GM12878 (cell line): Measurements from ENCODE around the gene ZNF19. TPM values are rescaled to one million over a fixed set of nuclear protein-coding genes. Genes with fewer than 3 reads are reported as not detected.

ENCODE experiments used
- ATAC-seq: fragments of 200-7000 bp; cut with Tn5 transposase; 3 replicates; pipeline ENCODE4 v1.9.1; 2020; ENCODE audit warnings: mild to moderate bottlenecking, moderate library complexity
- BruUV-seq: library from RNA; stranded (reverse); fragments of 400-500 nt; replicated peaks from 2 replicates; lab custom pipeline; 2021; lab: Mats Ljungman, UMichigan
- CTCF ChIA-PET: fragments of 300-600 bp; sonication (Branson Sonifier 250); formaldehyde crosslinking; extraction: SDS; loops from one replicate; lab custom pipeline; 2021; ENCODE audit warnings: inconsistent platforms; lab: Yijun Ruan, JAX
- POLR2A ChIA-PET: fragments of 350-600 bp; formaldehyde crosslinking; extraction: SDS; loops from one replicate; lab custom pipeline; 2021; ENCODE audit warnings: inconsistent platforms; lab: Charles Lee
- RAD21 ChIA-PET: fragments of 300-600 bp; sonication (Branson Sonifier 250); formaldehyde crosslinking; loops from one replicate; lab custom pipeline; 2023; ENCODE audit warnings: antibody characterized with exemption; ENCODE audit not compliant: unreplicated experiment; lab: Charles Lee
- SMC1A ChIA-PET: fragments of 300-600 bp; sonication (Branson Sonifier 250); formaldehyde crosslinking; loops from one replicate; lab custom pipeline; 2023; ENCODE audit not compliant: unreplicated experiment, uncharacterized antibody; lab: Charles Lee
- DNase-seq: peaks from one replicate; pipeline ENCODE4 v3.0.0-alpha.2; 2011; ENCODE audit warnings: low read depth, low spot score
- FAIRE-seq: peaks from 3 replicates; lab custom pipeline; 2011; peaks lifted over from hg19 to GRCh38; lab: Jason Lieb, UNC
- H2AFZ ChIP-seq: 2 replicates; pipeline ENCODE4 v1.6.0; 2011; ENCODE audit warnings: low read depth, low read length, control low read depth; ENCODE audit not compliant: control insufficient read depth
- H3K27ac ChIP-seq: 2 replicates; pipeline ENCODE4 v1.5.1; 2011; ENCODE audit warnings: control low read depth; ENCODE audit not compliant: control insufficient read depth, insufficient read depth
- H3K27me3 ChIP-seq, 2 experiments: replicated peaks in 1 of 2; 2 replicates each; pipeline versions ENCODE4 v1.6.0 to v1.6.1; 2011; ENCODE audit warnings: low read length in 1 of 2; ENCODE audit not compliant: control insufficient read depth in 2 of 2, insufficient read depth in 2 of 2
- H3K36me3 ChIP-seq, 2 experiments: 2 replicates each; pipeline ENCODE4 v1.5.1; 2011; ENCODE audit warnings: low read length in 1 of 2; ENCODE audit not compliant: control insufficient read depth in 2 of 2, insufficient read depth in 2 of 2
- H3K4me1 ChIP-seq: 2 replicates; pipeline ENCODE4 v1.6.1; 2011; ENCODE audit warnings: mild to moderate bottlenecking, low read length, moderate library complexity, mixed read lengths; ENCODE audit not compliant: control insufficient read depth, insufficient read depth
- H3K4me2 ChIP-seq: 2 replicates; pipeline ENCODE4 v1.6.0; 2011; ENCODE audit warnings: control low read depth; ENCODE audit not compliant: control insufficient read depth, insufficient read depth
- H3K4me3 ChIP-seq: fragments of 200-600 bp; sonication (generic); 2 replicates; pipeline ENCODE4 v1.5.1; 2016
- H3K79me2 ChIP-seq: 2 replicates; pipeline ENCODE4 v1.6.0; 2011; ENCODE audit warnings: low read length; ENCODE audit not compliant: control insufficient read depth, insufficient read depth
- H3K9ac ChIP-seq: 2 replicates; pipeline ENCODE4 v1.8.0; 2011; ENCODE audit warnings: low read length, control low read depth, mixed read lengths; ENCODE audit not compliant: control insufficient read depth, insufficient read depth
- H3K9me3 ChIP-seq: replicated peaks from 3 replicates; pipeline ENCODE4 v1.5.1; 2011; ENCODE audit warnings: mild to moderate bottlenecking, low read length; ENCODE audit not compliant: control insufficient read depth, insufficient read depth
- H4K20me1 ChIP-seq: 2 replicates; pipeline ENCODE4 v1.6.0; 2011; ENCODE audit not compliant: control insufficient read depth, insufficient read depth
- ATF7 ChIP-seq: fragments of 450-650 bp; IDR thresholded peaks from 2 replicates; pipeline ENCODE4 v1.6.1; 2016; ENCODE audit warnings: low read depth, mild to moderate bottlenecking
- BACH1 ChIP-seq: fragments of 450-650 bp; IDR thresholded peaks from 2 replicates; pipeline ENCODE4 v1.6.1; 2017; ENCODE audit warnings: mild to moderate bottlenecking, borderline replicate concordance
- CHD1 ChIP-seq: IDR thresholded peaks from 2 replicates; pipeline ENCODE4 v1.6.1; 2012; ENCODE audit warnings: low read depth, low read length, improper control_type of control experiment
- EZH2 ChIP-seq: IDR thresholded peaks from 2 replicates; pipeline ENCODE4 v1.6.1; 2012; ENCODE audit warnings: low read depth, mild to moderate bottlenecking, control low read depth, inconsistent platforms, low read length, borderline replicate concordance; ENCODE audit not compliant: control insufficient read depth
- HDGF ChIP-seq: fragments of 450-650 bp; IDR thresholded peaks from 2 replicates; pipeline ENCODE4 v1.6.1; 2016; ENCODE audit warnings: antibody characterized with exemption
- JUNB ChIP-seq: IDR thresholded peaks from 2 replicates; pipeline ENCODE4 v1.6.1; 2016; ENCODE audit warnings: antibody characterized with exemption, mild to moderate bottlenecking
- POLR2AphosphoS5 ChIP-seq: IDR thresholded peaks from 2 replicates; pipeline ENCODE4 v1.6.1; 2011; ENCODE audit warnings: mild to moderate bottlenecking, low read length, inconsistent platforms
- RAD51 ChIP-seq: fragments of 450-650 bp; IDR thresholded peaks from 2 replicates; pipeline ENCODE4 v1.6.1; 2016; ENCODE audit warnings: moderate library complexity, mild to moderate bottlenecking, inconsistent platforms
- RCOR1 ChIP-seq: conservative IDR thresholded peaks from 2 replicates; pipeline ENCODE4 v1.6.1; 2012; ENCODE audit warnings: low read depth, low read length, improper control_type of control experiment
- SIX5 ChIP-seq: IDR thresholded peaks from 2 replicates; pipeline ENCODE4 v1.6.1; 2011; ENCODE audit warnings: mild to moderate bottlenecking, low read depth, low read length, moderate library complexity; ENCODE audit not compliant: severe bottlenecking
- SMC3 ChIP-seq: IDR thresholded peaks from 2 replicates; pipeline ENCODE4 v1.6.1; 2011; ENCODE audit warnings: low read length, improper control_type of control experiment, borderline replicate concordance
- SRF ChIP-seq, 2 experiments: IDR thresholded peaks; 2 replicates each; pipeline ENCODE4 v1.6.1; 2011; ENCODE audit warnings: low read depth in 2 of 2, low read length in 2 of 2, mild to moderate bottlenecking in 1 of 2, moderate library complexity in 1 of 2
- STAT3 ChIP-seq: IDR thresholded peaks from 2 replicates; pipeline ENCODE4 v1.6.1; 2011; ENCODE audit warnings: low read depth, low read length, improper control_type of control experiment
- WGBS: methylation state at CpG from one replicate; pipeline ENCODE4 v1.1.6; 2016; ENCODE audit warnings: low lambda C conversion rate; ENCODE audit not compliant: insufficient replicate concordance, insufficient coverage; ENCODE audit errors: missing lambda C conversion rate; 5-methylcytosine and 5-hydroxymethylcytosine counted together
- in situ Hi-C: fragments of 300-500 bp; cut with MboI; formaldehyde crosslinking; loops from 9 replicates; pipeline ENCODE4 v1.14.3; 2018; ENCODE audit warnings: mixed read lengths
- intact Hi-C: fragments of 100-400 bp; cut with micrococcal nuclease; formaldehyde crosslinking; loops from one replicate; pipeline ENCODE4 v1.14.2; 2022; ENCODE audit not compliant: unreplicated experiment
- polyA plus RNA-seq, 11 experiments: library from polyadenylated mRNA; depleted of rRNA in 4 of 11; unstranded in 6 of 11; stranded (reverse) in 5 of 11; fragments of >200 nt; fragmentation: Nextera tagmentation in 4 of 11; fragmentation: Illumina TruSeq in 1 of 11; extraction: Ambion mirVana in 4 of 11; extraction: Trizol in 1 of 11; gene quantifications; 1 replicate in 1 of 11; 2 replicates in 10 of 11; pipeline versions ENCODE4 v1.2.1 to v1.2.3, GENCODE V29; 2011 to 2016; ENCODE audit warnings: inconsistent platforms in 2 of 11, missing spikeins in 2 of 11, low read depth in 1 of 11
- total RNA-seq, 4 experiments: library from RNA; depleted of rRNA in 3 of 4; stranded (reverse); fragments of >200 nt in 3 of 4; fragmentation: Illumina TruSeq in 1 of 4; extraction: Trizol in 1 of 4; gene quantifications; 2 replicates each; pipeline versions ENCODE4 v1.2.1 to v1.2.3, GENCODE V29; 2013 to 2021
- TF ChIP-seq, protein P1 (sequence below): fragments of 450-650 bp; IDR thresholded peaks from 2 replicates; pipeline ENCODE4 v1.6.1; 2017; ENCODE audit warnings: mild to moderate bottlenecking
- TF ChIP-seq, protein P2 (sequence below): IDR thresholded peaks from 2 replicates; pipeline ENCODE4 v1.6.1; 2012; ENCODE audit warnings: low read depth, low read length, improper control_type of control experiment
- TF ChIP-seq, protein P3 (sequence below): IDR thresholded peaks from 2 replicates; pipeline ENCODE4 v1.6.1; 2012; ENCODE audit warnings: low read depth, low read length, improper control_type of control experiment

The ZNF19 gene
- total and polyA plus RNA-seq, 10 of the 15 experiments (the other 5 are each of a cell fraction or from before 2014, with no cell fraction given), result 1.0 to 3.3 (median 2.0) TPM

DNA sequence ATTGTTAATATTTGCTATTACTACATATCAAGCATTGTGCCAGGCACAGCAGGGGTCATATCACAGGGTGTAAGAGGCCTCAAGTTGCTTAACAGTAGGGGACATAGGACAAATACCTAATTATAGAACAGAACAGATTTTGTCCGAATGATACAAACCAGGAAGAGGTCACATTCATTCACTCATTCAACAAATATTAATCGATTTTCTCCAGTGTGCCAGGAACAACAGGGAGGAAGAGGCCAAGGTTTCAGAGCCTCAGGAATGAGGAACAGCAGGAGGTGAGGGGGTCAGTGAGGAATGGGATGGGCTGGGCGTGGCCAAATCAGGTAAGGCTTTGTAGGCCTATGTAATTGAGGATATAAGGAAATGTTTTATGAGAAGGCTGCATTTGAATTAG is 25.9 kb upstream of the ZNF19 start (continued):
- TF ChIP-seq EZH2, result no peak
- no peak for TF ChIP-seq ATF7
- no peak for TF ChIP-seq STAT3
- no peak for TF ChIP-seq SIX5
- TF ChIP-seq RAD51, result no peak
- TF ChIP-seq JUNB, result no peak
- TF ChIP-seq, protein P1, sequence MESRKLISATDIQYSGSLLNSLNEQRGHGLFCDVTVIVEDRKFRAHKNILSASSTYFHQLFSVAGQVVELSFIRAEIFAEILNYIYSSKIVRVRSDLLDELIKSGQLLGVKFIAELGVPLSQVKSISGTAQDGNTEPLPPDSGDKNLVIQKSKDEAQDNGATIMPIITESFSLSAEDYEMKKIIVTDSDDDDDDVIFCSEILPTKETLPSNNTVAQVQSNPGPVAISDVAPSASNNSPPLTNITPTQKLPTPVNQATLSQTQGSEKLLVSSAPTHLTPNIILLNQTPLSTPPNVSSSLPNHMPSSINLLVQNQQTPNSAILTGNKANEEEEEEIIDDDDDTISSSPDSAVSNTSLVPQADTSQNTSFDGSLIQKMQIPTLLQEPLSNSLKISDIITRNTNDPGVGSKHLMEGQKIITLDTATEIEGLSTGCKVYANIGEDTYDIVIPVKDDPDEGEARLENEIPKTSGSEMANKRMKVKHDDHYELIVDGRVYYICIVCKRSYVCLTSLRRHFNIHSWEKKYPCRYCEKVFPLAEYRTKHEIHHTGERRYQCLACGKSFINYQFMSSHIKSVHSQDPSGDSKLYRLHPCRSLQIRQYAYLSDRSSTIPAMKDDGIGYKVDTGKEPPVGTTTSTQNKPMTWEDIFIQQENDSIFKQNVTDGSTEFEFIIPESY, result no peak

DNA sequence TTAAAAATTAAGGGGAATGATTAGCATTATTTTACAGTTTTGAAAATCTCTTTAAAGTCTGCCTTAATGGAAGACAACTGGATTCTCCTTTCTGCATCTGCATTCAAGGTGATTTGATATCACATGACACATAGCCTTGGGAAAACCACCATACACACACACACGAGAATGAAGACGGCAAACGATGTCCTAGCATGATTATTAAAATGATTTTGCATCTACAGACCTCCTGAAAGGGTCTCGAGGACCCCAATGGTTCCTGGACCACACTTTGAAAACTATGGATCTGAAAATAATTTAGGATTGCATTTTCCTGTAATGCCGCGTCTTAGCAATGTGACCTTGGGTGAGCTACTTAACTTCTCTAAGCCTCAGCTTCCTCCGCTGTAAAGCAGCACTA is 25.4 kb upstream of the ZNF19 start:
- FAIRE-seq (no peak), DNase-seq (no peak)
- Histone ChIP-seq H3K4me1 (no peaks in the 10 kb centered on the region), H3K36me3 (no peaks in the 10 kb centered on the region), H3K79me2 (no peaks in the 10 kb centered on the region), H3K9ac (no peak overlapping the region)
- in situ Hi-C loops, result no loop called here
- SMC1A ChIA-PET, result interaction anchor here (1.1 to 1.5 kb wide), 2 partner anchors 15 to 16 kb away, joined by 4 to 7 read pairs; no protein-coding TSS in a partner anchor
- CTCF ChIA-PET, result interaction anchor here (1.5 kb wide), 1 partner anchor 96 kb away, joined by 3 read pairs; no protein-coding TSS in a partner anchor
- TF ChIP-seq SRF (IDR thresholded peaks at IDR 0.05; ENCODE audit: low read depth in 2 of 2, low read length in 2 of 2), result no peak
- TF ChIP-seq, protein P2, sequence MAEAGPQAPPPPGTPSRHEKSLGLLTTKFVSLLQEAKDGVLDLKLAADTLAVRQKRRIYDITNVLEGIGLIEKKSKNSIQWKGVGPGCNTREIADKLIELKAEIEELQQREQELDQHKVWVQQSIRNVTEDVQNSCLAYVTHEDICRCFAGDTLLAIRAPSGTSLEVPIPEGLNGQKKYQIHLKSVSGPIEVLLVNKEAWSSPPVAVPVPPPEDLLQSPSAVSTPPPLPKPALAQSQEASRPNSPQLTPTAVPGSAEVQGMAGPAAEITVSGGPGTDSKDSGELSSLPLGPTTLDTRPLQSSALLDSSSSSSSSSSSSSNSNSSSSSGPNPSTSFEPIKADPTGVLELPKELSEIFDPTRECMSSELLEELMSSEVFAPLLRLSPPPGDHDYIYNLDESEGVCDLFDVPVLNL, result no peak
- no peak for TF ChIP-seq HDGF
- no peak for TF ChIP-seq BACH1
- TF ChIP-seq, protein P3, sequence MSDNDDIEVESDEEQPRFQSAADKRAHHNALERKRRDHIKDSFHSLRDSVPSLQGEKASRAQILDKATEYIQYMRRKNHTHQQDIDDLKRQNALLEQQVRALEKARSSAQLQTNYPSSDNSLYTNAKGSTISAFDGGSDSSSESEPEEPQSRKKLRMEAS, result no peak
- no peak for TF ChIP-seq SMC3
- TF ChIP-seq RCOR1, result no peak
- TF ChIP-seq CHD1, result no peak
- TF ChIP-seq POLR2AphosphoS5, result no peak
- TF ChIP-seq, all 136 proteins: peak for 0
- Histone ChIP-seq H3K4me3 (no peak overlapping the region), H3K4me2 (no peak overlapping the region), H2AFZ (no peak overlapping the region), H3K27ac (no peak overlapping the region), H4K20me1 (no peaks in the 10 kb centered on the region), H3K27me3 (no peaks in the 10 kb centered on the region), H3K9me3 (no peaks in the 10 kb centered on the region)
- RAD21 ChIA-PET, result no interaction called here
- BruUV-seq, result no TSS peak
- intact Hi-C loops, result no loop called here
- 65% methylated on average over 7 of the region's 7 CpGs for WGBS
- no peak for ATAC-seq
- POLR2A ChIA-PET, result no interaction called here
